ENCODE results near the gene PBX3. TPM values are rescaled to one million over a fixed set of nuclear protein-coding genes. Genes with fewer than 3 reads are reported as not detected.

The PBX3 gene
- 23.8 and 37.6 TPM in 2 replicates for total RNA-seq

GRCh38 chr9:125747053-125747764, at the start of gene PBX3:
Gene PBX3 (plus strand): TSS chr9:125747373.

GRCh38 chr9:125706651-125707471, 40.3 kb upstream of the PBX3 start, which contains the start of gene MAPKAP1:
Gene MAPKAP1 (minus strand): TSS chr9:125707208. CDS start chr9:125672574, 34,634 bp downstream.

Other genes starting within 250 kb of the PBX3 start
- gene MAPKAP1, start 40.2 kb upstream of the PBX3 start, total RNA-seq: 83.1 and 117 TPM in 2 replicates

Measured in smooth muscle cell of the umbilical artery (primary cell).